WTC11 (cell line): ENCODE data around the gene LARGE1. TPM values are rescaled to one million over a fixed set of nuclear protein-coding genes. Genes with fewer than 3 reads are reported as not detected.

ENCODE experiments used
- ATAC-seq: fragments of 200-7000 bp; cut with Tn5 transposase; 2 replicates; pipeline ENCODE4 v1.10.0; 2021; ENCODE audit warnings: mild to moderate bottlenecking, moderate library complexity
- CTCF ChIA-PET: fragments of 300-600 bp; sonication (Branson Sonifier 250); formaldehyde crosslinking; loops from one replicate; lab custom pipeline; 2021; ENCODE audit warnings: antibody characterized with exemption; lab: Charles Lee
- POLR2A ChIA-PET: fragments of 350-600 bp; sonication (Branson Sonifier 250); formaldehyde crosslinking; loops from one replicate; lab custom pipeline; 2021; ENCODE audit warnings: antibody characterized with exemption; lab: Charles Lee
- DNase-seq: peaks from one replicate; pipeline ENCODE4 v3.0.0; 2021; ENCODE audit warnings: low spot score
- H3K27ac Mint-ChIP-seq: 2 replicates; pipeline ENCODE4 v1.8.0; 2021; ENCODE audit warnings: mixed read lengths
- H3K27me3 Mint-ChIP-seq: 2 replicates; pipeline ENCODE4 v1.8.0; 2021; ENCODE audit warnings: low read depth, mild to moderate bottlenecking, moderate library complexity, mixed read lengths
- H3K36me3 Mint-ChIP-seq: 2 replicates; pipeline ENCODE4 v1.8.0; 2021; ENCODE audit warnings: mixed read lengths
- H3K4me1 Mint-ChIP-seq: 2 replicates; pipeline ENCODE4 v1.8.0; 2022; ENCODE audit warnings: mixed read lengths
- H3K4me3 Mint-ChIP-seq: 2 replicates; pipeline ENCODE4 v1.8.0; 2021; ENCODE audit warnings: mild to moderate bottlenecking, moderate library complexity, mixed read lengths
- H3K9me3 Mint-ChIP-seq: 2 replicates; pipeline ENCODE4 v1.8.0; 2021; ENCODE audit warnings: mixed read lengths
- ATF1 ChIP-seq: sonication (generic); formaldehyde crosslinking; IDR thresholded peaks from 2 replicates; pipeline ENCODE4 v1.8.1; 2023; ENCODE audit warnings: mild to moderate bottlenecking, moderate library complexity, missing genetic modification reagents
- CREM ChIP-seq: sonication (generic); formaldehyde crosslinking; IDR thresholded peaks from 2 replicates; pipeline ENCODE4 v1.8.1; 2022; ENCODE audit warnings: mild to moderate bottlenecking, missing genetic modification reagents, moderate library complexity
- EMX1 ChIP-seq: fragments of 250-450 bp; sonication (Bioruptor Pico); IDR thresholded peaks from 2 replicates; pipeline ENCODE4 v1.8.0; 2021; ENCODE audit warnings: mild to moderate bottlenecking
- ESRRA ChIP-seq: sonication (generic); formaldehyde crosslinking; IDR thresholded peaks from 2 replicates; pipeline ENCODE4 v1.8.1; 2022; ENCODE audit warnings: mild to moderate bottlenecking, missing genetic modification reagents, borderline replicate concordance
- GABPB1 ChIP-seq: sonication (generic); formaldehyde crosslinking; IDR thresholded peaks from 2 replicates; pipeline ENCODE4 v1.8.1; 2023; ENCODE audit warnings: mild to moderate bottlenecking, missing genetic modification reagents
- GTF2I ChIP-seq: fragments of 250-450 bp; sonication (Bioruptor Pico); conservative IDR thresholded peaks from 2 replicates; pipeline ENCODE4 v1.4.0; 2021; ENCODE audit warnings: mild to moderate bottlenecking
- IRF2 ChIP-seq: sonication (generic); formaldehyde crosslinking; IDR thresholded peaks from 2 replicates; pipeline ENCODE4 v1.8.0; 2022; ENCODE audit warnings: low read depth, missing genetic modification reagents, borderline replicate concordance
- MXD4 ChIP-seq: fragments of 250-450 bp; sonication (Bioruptor Pico); IDR thresholded peaks from 2 replicates; pipeline ENCODE4 v1.8.0; 2021; ENCODE audit warnings: mild to moderate bottlenecking, moderate library complexity, borderline replicate concordance
- NFATC4 ChIP-seq: fragments of 250-450 bp; sonication (Bioruptor Pico); IDR thresholded peaks from 2 replicates; pipeline ENCODE4 v1.9.0; 2021; ENCODE audit warnings: mild to moderate bottlenecking
- NFE2L1 ChIP-seq: sonication (generic); formaldehyde crosslinking; IDR thresholded peaks from 2 replicates; pipeline ENCODE4 v1.8.1; 2023; ENCODE audit warnings: missing genetic modification reagents
- OVOL2 ChIP-seq: fragments of 250-450 bp; sonication (Bioruptor Pico); IDR thresholded peaks from 2 replicates; pipeline ENCODE4 v1.9.0; 2021; ENCODE audit warnings: mild to moderate bottlenecking, borderline replicate concordance
- SMAD4 ChIP-seq: sonication (generic); formaldehyde crosslinking; IDR thresholded peaks from 2 replicates; pipeline ENCODE4 v1.8.0; 2022; ENCODE audit warnings: mild to moderate bottlenecking, missing genetic modification reagents
- TP53 ChIP-seq: sonication (generic); formaldehyde crosslinking; IDR thresholded peaks from 2 replicates; pipeline ENCODE4 v1.8.1; 2023; ENCODE audit warnings: mild to moderate bottlenecking, missing genetic modification reagents
- total RNA-seq: library from RNA; stranded (reverse); gene quantifications from 3 replicates; pipeline ENCODE4 v1.2.3, GENCODE V29; 2021
- TF ChIP-seq, protein P1 (sequence below): fragments of 250-450 bp; sonication (Bioruptor Pico); IDR thresholded peaks from 2 replicates; pipeline ENCODE4 v1.9.0; 2021; ENCODE audit warnings: mild to moderate bottlenecking
- TF ChIP-seq, protein P2 (sequence below): sonication (generic); formaldehyde crosslinking; IDR thresholded peaks from 2 replicates; pipeline ENCODE4 v1.8.0; 2023; ENCODE audit warnings: missing genetic modification reagents, mild to moderate bottlenecking, borderline replicate concordance
- TF ChIP-seq, protein P3 (sequence below): sonication (generic); formaldehyde crosslinking; conservative IDR thresholded peaks from 2 replicates; pipeline ENCODE4 v1.8.1; 2022; ENCODE audit warnings: mild to moderate bottlenecking, missing genetic modification reagents
- TF ChIP-seq, protein P4 (sequence below): sonication (generic); formaldehyde crosslinking; IDR thresholded peaks from 2 replicates; pipeline ENCODE4 v1.8.0; 2022; ENCODE audit warnings: mild to moderate bottlenecking, missing genetic modification reagents
- TF ChIP-seq, protein P5 (sequence below): sonication (generic); formaldehyde crosslinking; IDR thresholded peaks from 2 replicates; pipeline ENCODE4 v1.8.1; 2023; ENCODE audit warnings: mild to moderate bottlenecking, missing genetic modification reagents, moderate library complexity
- TF ChIP-seq, protein P6 (sequence below): sonication (generic); formaldehyde crosslinking; IDR thresholded peaks from 2 replicates; pipeline ENCODE4 v1.8.1; 2023; ENCODE audit warnings: mild to moderate bottlenecking, moderate library complexity, missing genetic modification reagents

The LARGE1 gene
- total RNA-seq, 1 experiment from 2014 or later, result 72.6 TPM

DNA sequence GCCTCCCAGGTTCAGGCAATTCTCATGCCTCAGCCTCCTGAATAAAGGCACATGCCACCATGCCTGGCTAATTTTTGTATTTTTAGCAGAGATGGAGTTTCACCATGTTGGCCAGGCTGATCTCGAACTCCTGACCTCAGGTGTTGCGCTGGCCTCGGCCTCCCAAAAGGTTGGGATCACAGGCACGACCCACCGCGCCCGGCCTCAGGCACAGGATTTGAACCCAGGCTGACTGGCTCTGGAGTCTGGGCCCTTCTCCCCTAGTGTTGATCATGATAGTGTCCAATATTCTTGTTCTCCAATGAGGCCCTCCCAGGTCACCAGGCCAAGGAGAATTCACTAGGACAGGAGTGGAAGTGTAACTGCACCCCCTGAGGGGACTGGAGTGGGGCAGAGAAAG, 401.9 kb downstream of the LARGE1 start:
- no peak overlapping the region for H3K4me3 Mint-ChIP-seq
- no peak for DNase-seq
- no peak overlapping the region for H3K27ac Mint-ChIP-seq
- H3K36me3 Mint-ChIP-seq, result peaks cover 14% of the 10 kb centered on the region
- peaks cover 10% of the 10 kb centered on the region for H3K9me3 Mint-ChIP-seq
- POLR2A ChIA-PET, result no interaction called here
- ATAC-seq, result no peak
- H3K4me1 Mint-ChIP-seq, result peaks cover 15% of the 10 kb centered on the region
- H3K27me3 Mint-ChIP-seq, result no peaks in the 10 kb centered on the region
- TF ChIP-seq SMAD4 (CRISPR knock-in tag) (no peak), ATF1 (no peak), GABPB1 (no peak), EMX1 (CRISPR knock-in tag) (no peak), CREM (CRISPR knock-in tag) (no peak), NFE2L1 (CRISPR knock-in tag) (no peak), MXD4 (CRISPR knock-in tag) (no peak), IRF2 (CRISPR knock-in tag) (no peak), ESRRA (CRISPR knock-in tag) (no peak), GTF2I (CRISPR knock-in tag) (no peak), NFATC4 (CRISPR knock-in tag) (no peak), TP53 (no peak), OVOL2 (no peak)
- TF ChIP-seq, protein P1, sequence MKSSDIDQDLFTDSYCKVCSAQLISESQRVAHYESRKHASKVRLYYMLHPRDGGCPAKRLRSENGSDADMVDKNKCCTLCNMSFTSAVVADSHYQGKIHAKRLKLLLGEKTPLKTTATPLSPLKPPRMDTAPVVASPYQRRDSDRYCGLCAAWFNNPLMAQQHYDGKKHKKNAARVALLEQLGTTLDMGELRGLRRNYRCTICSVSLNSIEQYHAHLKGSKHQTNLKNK (CRISPR knock-in tag), result no peak
- TF ChIP-seq, protein P2, sequence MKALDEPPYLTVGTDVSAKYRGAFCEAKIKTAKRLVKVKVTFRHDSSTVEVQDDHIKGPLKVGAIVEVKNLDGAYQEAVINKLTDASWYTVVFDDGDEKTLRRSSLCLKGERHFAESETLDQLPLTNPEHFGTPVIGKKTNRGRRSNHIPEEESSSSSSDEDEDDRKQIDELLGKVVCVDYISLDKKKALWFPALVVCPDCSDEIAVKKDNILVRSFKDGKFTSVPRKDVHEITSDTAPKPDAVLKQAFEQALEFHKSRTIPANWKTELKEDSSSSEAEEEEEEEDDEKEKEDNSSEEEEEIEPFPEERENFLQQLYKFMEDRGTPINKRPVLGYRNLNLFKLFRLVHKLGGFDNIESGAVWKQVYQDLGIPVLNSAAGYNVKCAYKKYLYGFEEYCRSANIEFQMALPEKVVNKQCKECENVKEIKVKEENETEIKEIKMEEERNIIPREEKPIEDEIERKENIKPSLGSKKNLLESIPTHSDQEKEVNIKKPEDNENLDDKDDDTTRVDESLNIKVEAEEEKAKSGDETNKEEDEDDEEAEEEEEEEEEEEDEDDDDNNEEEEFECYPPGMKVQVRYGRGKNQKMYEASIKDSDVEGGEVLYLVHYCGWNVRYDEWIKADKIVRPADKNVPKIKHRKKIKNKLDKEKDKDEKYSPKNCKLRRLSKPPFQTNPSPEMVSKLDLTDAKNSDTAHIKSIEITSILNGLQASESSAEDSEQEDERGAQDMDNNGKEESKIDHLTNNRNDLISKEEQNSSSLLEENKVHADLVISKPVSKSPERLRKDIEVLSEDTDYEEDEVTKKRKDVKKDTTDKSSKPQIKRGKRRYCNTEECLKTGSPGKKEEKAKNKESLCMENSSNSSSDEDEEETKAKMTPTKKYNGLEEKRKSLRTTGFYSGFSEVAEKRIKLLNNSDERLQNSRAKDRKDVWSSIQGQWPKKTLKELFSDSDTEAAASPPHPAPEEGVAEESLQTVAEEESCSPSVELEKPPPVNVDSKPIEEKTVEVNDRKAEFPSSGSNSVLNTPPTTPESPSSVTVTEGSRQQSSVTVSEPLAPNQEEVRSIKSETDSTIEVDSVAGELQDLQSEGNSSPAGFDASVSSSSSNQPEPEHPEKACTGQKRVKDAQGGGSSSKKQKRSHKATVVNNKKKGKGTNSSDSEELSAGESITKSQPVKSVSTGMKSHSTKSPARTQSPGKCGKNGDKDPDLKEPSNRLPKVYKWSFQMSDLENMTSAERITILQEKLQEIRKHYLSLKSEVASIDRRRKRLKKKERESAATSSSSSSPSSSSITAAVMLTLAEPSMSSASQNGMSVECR (CRISPR knock-in tag), result no peak
- TF ChIP-seq, protein P3, sequence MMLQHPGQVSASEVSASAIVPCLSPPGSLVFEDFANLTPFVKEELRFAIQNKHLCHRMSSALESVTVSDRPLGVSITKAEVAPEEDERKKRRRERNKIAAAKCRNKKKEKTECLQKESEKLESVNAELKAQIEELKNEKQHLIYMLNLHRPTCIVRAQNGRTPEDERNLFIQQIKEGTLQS (CRISPR knock-in tag), result no peak
- TF ChIP-seq, protein P4, sequence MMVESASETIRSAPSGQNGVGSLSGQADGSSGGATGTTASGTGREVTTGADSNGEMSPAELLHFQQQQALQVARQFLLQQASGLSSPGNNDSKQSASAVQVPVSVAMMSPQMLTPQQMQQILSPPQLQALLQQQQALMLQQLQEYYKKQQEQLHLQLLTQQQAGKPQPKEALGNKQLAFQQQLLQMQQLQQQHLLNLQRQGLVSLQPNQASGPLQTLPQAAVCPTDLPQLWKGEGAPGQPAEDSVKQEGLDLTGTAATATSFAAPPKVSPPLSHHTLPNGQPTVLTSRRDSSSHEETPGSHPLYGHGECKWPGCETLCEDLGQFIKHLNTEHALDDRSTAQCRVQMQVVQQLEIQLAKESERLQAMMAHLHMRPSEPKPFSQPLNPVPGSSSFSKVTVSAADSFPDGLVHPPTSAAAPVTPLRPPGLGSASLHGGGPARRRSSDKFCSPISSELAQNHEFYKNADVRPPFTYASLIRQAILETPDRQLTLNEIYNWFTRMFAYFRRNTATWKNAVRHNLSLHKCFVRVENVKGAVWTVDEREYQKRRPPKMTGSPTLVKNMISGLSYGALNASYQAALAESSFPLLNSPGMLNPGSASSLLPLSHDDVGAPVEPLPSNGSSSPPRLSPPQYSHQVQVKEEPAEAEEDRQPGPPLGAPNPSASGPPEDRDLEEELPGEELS (CRISPR knock-in tag), result no peak
- TF ChIP-seq, protein P5, sequence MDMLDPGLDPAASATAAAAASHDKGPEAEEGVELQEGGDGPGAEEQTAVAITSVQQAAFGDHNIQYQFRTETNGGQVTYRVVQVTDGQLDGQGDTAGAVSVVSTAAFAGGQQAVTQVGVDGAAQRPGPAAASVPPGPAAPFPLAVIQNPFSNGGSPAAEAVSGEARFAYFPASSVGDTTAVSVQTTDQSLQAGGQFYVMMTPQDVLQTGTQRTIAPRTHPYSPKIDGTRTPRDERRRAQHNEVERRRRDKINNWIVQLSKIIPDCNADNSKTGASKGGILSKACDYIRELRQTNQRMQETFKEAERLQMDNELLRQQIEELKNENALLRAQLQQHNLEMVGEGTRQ (CRISPR knock-in tag), result no peak
- TF ChIP-seq, protein P6, sequence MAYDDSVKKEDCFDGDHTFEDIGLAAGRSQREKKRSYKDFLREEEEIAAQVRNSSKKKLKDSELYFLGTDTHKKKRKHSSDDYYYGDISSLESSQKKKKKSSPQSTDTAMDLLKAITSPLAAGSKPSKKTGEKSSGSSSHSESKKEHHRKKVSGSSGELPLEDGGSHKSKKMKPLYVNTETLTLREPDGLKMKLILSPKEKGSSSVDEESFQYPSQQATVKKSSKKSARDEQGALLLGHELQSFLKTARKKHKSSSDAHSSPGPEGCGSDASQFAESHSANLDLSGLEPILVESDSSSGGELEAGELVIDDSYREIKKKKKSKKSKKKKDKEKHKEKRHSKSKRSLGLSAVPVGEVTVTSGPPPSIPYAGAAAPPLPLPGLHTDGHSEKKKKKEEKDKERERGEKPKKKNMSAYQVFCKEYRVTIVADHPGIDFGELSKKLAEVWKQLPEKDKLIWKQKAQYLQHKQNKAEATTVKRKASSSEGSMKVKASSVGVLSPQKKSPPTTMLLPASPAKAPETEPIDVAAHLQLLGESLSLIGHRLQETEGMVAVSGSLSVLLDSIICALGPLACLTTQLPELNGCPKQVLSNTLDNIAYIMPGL (CRISPR knock-in tag), result no peak
- TF ChIP-seq, all 79 proteins: peak for 0
- CTCF ChIA-PET, result interaction anchor here (0.8 to 3.2 kb wide), 10 partner anchors 10 to 404 kb away, joined by 3 to 15 read pairs (median 6); no protein-coding TSS in a partner anchor
